DND-41 (cell line): ENCODE measurements around the gene ZNF701.
"Not testable (repeated sequence)": the region's sequence is repeated elsewhere in the genome, so short reads cannot be mapped to it uniquely, and the experiment has no call there.

Source experiments
- ATAC-seq: fragments of 200-7000 bp; cut with Tn5 transposase; 3 replicates; pipeline ENCODE4 v1.9.1; 2021; ENCODE audit warnings: low read depth; ENCODE audit not compliant: insufficient read depth
- DNase-seq: peaks from one replicate; pipeline ENCODE4 v3.0.0-alpha.2; 2020
- H2AFZ ChIP-seq: 2 replicates; pipeline ENCODE4 v1.6.0; 2012; ENCODE audit warnings: low read depth, low read length
- H3K27ac ChIP-seq: 2 replicates; pipeline ENCODE4 v1.5.1; 2012; ENCODE audit warnings: low read length, inconsistent platforms
- H3K27me3 ChIP-seq: fragments of 200-600 bp; sonication (generic); 2 replicates; pipeline ENCODE4 v1.6.0; 2012; ENCODE audit warnings: low read length, mild to moderate bottlenecking, inconsistent platforms; ENCODE audit not compliant: insufficient read depth, poor library complexity
- H3K36me3 ChIP-seq: 2 replicates; pipeline ENCODE4 v1.5.1; 2012; ENCODE audit warnings: low read length, inconsistent platforms; ENCODE audit not compliant: insufficient read depth
- H3K4me1 ChIP-seq: 2 replicates; pipeline ENCODE4 v1.5.1; 2012; ENCODE audit warnings: mild to moderate bottlenecking, low read length; ENCODE audit not compliant: insufficient read depth
- H3K4me2 ChIP-seq: 2 replicates; pipeline ENCODE4 v1.6.0; 2012; ENCODE audit warnings: mild to moderate bottlenecking, moderate library complexity, low read length, inconsistent platforms; ENCODE audit not compliant: insufficient read depth
- H3K4me3 ChIP-seq, 2 experiments: fragments of 200-600 bp in 1 of 2; shearing (Covaris generic) in 1 of 2; 2 replicates each; pipeline ENCODE4 v1.5.1; 2012 to 2016; ENCODE audit warnings: inconsistent platforms in 2 of 2, low read length in 2 of 2, mild to moderate bottlenecking in 2 of 2, low read depth in 1 of 2, moderate library complexity in 1 of 2
- H3K79me2 ChIP-seq: 2 replicates; pipeline ENCODE4 v1.6.0; 2012; ENCODE audit warnings: low read length, inconsistent platforms; ENCODE audit not compliant: insufficient read depth
- H3K9ac ChIP-seq: 2 replicates; pipeline ENCODE4 v1.6.0; 2012; ENCODE audit warnings: low read depth, mild to moderate bottlenecking, inconsistent platforms, low read length, moderate library complexity
- H3K9me3 ChIP-seq: 2 replicates; pipeline ENCODE4 v1.5.1; 2012; ENCODE audit warnings: low read length, moderate library complexity, mild to moderate bottlenecking, inconsistent platforms; ENCODE audit not compliant: insufficient read depth, severe bottlenecking
- H4K20me1 ChIP-seq: 2 replicates; pipeline ENCODE4 v1.6.0; 2012; ENCODE audit warnings: low read length; ENCODE audit not compliant: insufficient read depth
- EZH2 ChIP-seq: IDR thresholded peaks from 3 replicates; pipeline ENCODE4 v1.6.1; 2012; ENCODE audit warnings: borderline replicate concordance, low read depth, mild to moderate bottlenecking, moderate library complexity, low read length, inconsistent platforms; ENCODE audit not compliant: severe bottlenecking
- TF ChIP-seq, protein P1 (sequence below): IDR thresholded peaks from 2 replicates; pipeline ENCODE4 v1.5.1; 2012; ENCODE audit warnings: borderline replicate concordance, low read length, moderate library complexity, mild to moderate bottlenecking; ENCODE audit not compliant: poor library complexity, severe bottlenecking; ENCODE audit errors: extremely low read depth

Gene ZNF701

DNA sequence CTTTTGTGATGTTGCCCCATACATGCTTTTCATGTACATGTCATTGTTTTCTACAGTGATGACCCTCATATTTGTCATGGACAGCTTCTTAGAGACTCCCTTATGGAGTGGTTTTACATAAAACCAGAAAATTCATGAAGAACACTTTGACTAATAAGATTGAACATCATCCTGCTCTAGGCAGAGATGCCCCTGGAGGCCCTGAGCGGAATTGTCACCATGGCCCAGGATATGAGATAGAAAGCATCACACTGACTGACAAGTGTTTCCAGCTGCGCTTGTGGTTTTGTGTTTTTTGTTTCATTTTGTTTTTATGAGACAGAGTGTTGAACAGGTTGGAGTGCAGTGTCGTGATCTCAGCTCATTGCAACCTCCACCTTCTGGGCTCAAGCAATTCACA lies 22.2 kb downstream of the ZNF701 start:
- Histone ChIP-seq H3K9ac (no peak overlapping the region), H3K27ac (no peak overlapping the region), H3K36me3 (peaks cover 72% of the 10 kb centered on the region), H3K4me3 (no peak overlapping the region), H3K9me3 (no peaks in the 10 kb centered on the region), H3K79me2 (0 out of 2 replicates have a peak, but pooled peaks cover 4% of the 10 kb centered on the region), H3K4me1 (no peaks in the 10 kb centered on the region), H2AFZ (no peak overlapping the region), H4K20me1 (peaks cover 5% of the 10 kb centered on the region; the same call in 1 of the 2 replicates), H3K4me2 (no peak overlapping the region), H3K27me3 (no peaks in the 10 kb centered on the region)
- TF ChIP-seq, protein P1, sequence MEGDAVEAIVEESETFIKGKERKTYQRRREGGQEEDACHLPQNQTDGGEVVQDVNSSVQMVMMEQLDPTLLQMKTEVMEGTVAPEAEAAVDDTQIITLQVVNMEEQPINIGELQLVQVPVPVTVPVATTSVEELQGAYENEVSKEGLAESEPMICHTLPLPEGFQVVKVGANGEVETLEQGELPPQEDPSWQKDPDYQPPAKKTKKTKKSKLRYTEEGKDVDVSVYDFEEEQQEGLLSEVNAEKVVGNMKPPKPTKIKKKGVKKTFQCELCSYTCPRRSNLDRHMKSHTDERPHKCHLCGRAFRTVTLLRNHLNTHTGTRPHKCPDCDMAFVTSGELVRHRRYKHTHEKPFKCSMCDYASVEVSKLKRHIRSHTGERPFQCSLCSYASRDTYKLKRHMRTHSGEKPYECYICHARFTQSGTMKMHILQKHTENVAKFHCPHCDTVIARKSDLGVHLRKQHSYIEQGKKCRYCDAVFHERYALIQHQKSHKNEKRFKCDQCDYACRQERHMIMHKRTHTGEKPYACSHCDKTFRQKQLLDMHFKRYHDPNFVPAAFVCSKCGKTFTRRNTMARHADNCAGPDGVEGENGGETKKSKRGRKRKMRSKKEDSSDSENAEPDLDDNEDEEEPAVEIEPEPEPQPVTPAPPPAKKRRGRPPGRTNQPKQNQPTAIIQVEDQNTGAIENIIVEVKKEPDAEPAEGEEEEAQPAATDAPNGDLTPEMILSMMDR, result peak; percentile 57
- no peak for TF ChIP-seq EZH2
- DNase-seq (peak; percentile 42), ATAC-seq (peak; percentile 72)

DNA sequence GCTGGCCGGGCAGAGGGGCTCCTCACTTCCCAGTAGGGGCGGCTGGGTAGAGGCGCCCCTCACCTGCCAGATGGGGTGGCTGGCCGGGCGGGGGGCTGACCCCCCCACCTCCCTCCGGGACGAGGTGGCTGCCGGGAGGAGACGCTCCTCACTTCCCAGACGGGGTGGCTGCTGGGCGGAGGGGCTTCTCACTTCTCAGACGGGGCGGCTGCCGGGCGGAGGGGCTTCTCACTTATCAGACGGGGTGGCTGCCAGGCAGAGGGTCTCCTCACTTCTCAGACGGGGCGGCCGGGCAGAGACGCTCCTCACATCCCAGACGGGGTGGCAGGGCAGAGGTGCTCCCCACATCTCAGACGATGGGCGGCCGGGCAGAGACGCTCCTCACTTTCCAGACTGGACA lies 23.4 kb downstream of the ZNF701 start:
- not testable (repeated sequence) for H3K4me1 ChIP-seq, H3K9ac ChIP-seq, H3K9me3 ChIP-seq, ATAC-seq, H2AFZ ChIP-seq, H3K79me2 ChIP-seq, DNase-seq, H3K4me3 ChIP-seq, H3K27me3 ChIP-seq, H4K20me1 ChIP-seq, H3K27ac ChIP-seq, H3K4me2 ChIP-seq
- peaks cover 69% of the 10 kb centered on the region for H3K36me3 ChIP-seq

DNA sequence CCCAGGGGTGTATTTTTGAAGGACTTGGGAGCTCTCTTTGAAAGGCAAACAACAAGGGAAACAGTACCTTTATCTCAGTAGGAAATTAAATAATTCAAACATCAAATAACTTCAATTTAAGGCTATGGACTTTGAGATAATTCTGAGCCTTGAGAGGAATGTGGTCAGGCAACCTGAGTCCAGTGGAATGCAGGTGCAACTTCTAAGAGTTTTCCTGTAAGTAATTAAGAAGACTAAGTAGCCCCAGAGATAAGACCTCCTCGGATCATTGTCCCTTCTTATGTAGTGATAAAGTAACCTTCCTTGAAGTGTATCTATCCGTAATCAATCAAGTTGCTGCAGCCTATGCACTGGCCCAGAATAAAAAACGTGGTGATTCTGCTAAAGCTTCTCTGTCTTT lies 29.2 kb downstream of the ZNF701 start:
- no peak for ATAC-seq
- H3K4me3 ChIP-seq, result no peak overlapping the region
- no peak overlapping the region for H3K4me2 ChIP-seq
- H4K20me1 ChIP-seq, result no peaks in the 10 kb centered on the region
- no peak for TF ChIP-seq EZH2
- TF ChIP-seq, protein P1, result no peak
- H2AFZ ChIP-seq, result no peak overlapping the region
- no peaks in the 10 kb centered on the region for H3K27me3 ChIP-seq
- H3K79me2 ChIP-seq, result peaks cover 16% of the 10 kb centered on the region
- DNase-seq, result no peak
- no peak overlapping the region for H3K27ac ChIP-seq
- H3K36me3 ChIP-seq, result peaks cover 33% of the 10 kb centered on the region
- H3K9me3 ChIP-seq, result no peaks in the 10 kb centered on the region
- H3K4me1 ChIP-seq, result peaks cover 24% of the 10 kb centered on the region
- no peak overlapping the region for H3K9ac ChIP-seq

DNA sequence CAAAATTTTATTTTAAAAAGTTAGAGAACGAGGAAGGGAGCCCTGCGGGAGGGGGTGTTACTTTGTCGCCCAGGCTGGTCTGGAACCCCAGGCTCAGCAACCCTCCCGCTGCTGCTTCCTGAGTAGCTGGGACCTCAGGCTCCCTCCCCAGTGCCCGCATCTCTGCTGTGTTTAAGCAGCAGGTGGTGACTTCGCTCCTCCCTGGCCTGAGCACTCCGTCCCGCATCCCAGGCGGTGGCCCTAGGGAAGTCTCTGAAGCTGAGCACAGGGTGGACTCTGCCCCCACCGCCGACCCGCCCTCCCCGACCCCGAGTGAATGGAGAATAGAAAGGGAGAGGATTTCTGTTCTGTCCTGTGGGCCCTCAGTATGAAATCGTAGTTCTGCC lies 30.5 kb downstream of the ZNF701 start:
- Histone ChIP-seq H3K4me2 (peak overlapping the region; percentile 94), H3K79me2 (peaks cover 26% of the 10 kb centered on the region), H2AFZ (peak overlapping the region; percentile 69), H3K27me3 (no peaks in the 10 kb centered on the region), H4K20me1 (no peaks in the 10 kb centered on the region), H3K9ac (peak overlapping the region; percentile 55), H3K9me3 (no peaks in the 10 kb centered on the region), H3K27ac (peak overlapping the region; percentile 33; the same call in 1 of the 2 replicates), H3K4me1 (peaks cover 25% of the 10 kb centered on the region), H3K36me3 (peaks cover 24% of the 10 kb centered on the region), H3K4me3 (peak overlapping the region; percentile 25 to 59; a peak in 3 of 4 replicates)
- peak; percentile 63 for ATAC-seq
- TF ChIP-seq, protein P1, result no peak
- TF ChIP-seq EZH2, result no peak
- peak; percentile 60 for DNase-seq
